SKM-1 (cell line): Measurements from ENCODE around the gene PBX3.
A peak's percentile ranks its signal among the peaks of the same experiment; 100 is the strongest.

Experiments used
- DNase-seq: peaks from one replicate; lab custom pipeline; 2025; ENCODE audit not compliant: unreplicated experiment; lab: John Stamatoyannopoulos, UW

PBX3 gene

DNA sequence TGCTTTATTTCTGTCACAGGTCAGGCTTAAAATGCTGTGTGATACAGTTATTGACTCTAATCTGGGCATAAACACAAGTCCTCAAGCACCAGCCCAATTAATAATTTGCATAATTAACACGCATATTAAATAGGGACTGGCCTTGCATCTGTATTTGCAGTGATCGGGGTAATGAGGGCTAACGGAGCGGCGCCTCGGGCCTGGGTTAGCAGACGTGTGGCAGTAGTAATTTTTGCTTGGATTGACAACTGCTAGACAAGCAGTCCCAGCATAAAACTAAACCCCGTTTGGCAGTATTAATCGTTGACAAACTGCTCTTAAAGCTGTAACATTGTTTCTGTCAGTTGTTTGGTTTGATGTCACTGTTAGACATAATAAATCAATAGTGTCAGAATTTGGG lies 109.2 kb downstream of the PBX3 start:
- no peak for DNase-seq

DNA sequence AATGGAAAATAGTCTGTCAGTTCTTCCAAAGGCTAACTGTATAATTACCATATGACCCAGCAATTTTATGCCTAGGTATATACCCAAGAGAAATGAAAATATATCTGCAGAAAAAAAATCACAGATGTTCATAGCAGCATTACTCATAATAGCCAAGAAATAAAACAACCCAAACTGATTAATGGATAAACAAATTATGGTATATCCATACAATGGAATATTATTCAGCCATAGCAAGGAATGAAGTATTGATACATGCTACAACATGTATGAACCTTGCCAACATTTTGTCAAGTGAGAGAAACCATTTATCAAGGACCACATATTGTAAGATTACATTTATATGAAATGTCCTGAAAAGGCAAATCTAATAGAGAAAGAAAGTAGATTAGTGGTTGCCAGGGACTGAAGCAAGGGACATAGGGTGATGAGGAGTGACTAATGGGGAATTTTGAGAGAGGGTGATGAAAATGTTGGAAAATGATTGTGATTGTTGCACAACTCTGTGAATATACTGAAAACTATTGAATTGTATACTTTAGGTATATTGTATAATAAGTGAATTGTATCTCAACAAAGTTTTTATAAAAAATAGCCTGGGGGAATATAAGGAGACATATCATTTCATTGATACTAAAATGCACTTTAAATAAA lies 114.4 kb downstream of the PBX3 start:
- no peak for DNase-seq

DNA sequence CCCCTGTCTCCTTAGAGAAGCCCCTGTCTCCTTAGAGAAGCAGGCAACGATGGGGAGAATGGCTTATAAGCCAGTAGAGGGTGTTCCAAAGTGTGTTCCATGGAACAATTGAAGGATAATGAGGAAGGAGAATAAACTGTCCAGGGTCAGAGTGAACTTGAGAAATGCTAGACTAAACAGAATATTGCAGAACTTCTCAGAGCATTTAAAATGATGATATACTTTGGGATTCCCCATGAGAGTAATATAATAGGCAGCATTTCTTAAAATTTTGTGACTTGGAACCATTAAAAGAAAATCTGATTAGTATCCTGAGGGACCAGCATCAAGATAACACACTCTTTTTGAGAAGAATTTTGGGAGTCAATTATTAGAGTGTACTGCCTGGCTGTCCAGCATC lies 116.8 kb downstream of the PBX3 start:
- no peak for DNase-seq

DNA sequence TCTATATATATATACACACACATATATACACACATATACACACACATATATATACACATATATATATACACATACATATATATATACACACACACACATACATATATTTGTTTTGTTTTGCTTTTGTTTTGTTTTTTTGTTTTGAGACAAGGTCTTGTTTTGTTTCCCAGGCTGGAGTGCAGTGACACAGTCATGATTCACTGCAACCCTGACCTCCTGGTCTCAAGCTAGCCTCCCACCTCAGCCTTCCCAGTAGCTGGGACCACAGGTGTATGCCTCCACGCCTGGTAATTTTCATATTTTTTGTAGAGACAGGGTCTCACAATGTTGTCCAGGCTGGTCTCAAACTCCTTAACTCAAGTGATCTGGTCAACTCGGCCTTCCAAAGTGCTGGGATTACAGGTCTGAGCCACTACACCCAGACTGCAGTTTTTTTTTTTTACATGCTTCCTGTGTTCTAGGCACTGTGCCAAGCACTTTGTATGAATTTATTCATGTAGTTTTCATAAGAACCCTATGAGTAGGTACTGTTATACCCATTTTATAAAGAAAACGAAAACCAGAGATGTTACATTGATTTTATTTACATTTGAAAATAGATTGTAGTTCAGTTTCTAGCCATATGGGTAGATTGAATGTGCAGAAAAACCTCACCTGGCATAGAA lies 120.7 kb downstream of the PBX3 start:
- DNase-seq: no peak

DNA sequence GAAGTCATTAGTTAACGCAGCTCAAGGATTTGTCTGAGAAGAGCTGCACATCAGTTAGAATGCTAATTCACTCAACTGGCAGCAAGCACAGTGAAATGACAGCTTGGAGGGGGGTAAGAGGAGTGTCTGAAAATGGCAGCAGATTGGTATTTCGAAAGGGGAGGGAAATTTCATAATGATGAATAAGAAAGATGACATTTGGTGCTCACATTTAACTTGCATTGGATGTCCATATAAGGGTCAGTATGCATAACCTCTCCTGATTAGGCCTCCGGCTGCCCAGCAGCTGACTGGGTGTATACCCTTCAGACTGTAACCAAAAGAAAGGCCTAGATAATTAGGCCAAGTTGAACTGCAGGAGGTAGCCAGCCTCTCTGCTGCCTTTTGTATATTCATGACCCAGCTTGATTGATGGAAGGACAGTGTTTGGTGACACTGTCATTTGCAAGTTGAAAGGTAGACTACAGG lies 131.0 kb downstream of the PBX3 start:
- no peak for DNase-seq

DNA sequence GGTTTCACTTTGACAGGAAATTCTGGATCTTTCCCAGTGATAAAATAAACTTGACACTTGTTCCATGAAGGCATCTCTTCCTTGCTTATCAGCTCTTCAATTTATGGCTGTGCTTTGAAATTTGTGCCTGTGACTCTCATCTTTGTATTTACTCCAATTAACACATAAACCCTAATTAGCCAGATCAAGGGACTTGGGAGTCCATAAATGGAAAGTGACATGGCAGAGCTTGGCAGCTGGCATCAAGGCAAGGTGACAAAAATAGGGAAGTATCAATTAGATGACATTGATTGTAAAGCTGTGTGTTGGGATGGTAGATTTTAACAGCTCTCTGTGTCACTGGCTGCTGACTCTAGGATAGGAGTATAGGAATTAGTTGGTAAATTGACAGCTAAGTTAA lies 133.9 kb downstream of the PBX3 start:
- DNase-seq: no peak

DNA sequence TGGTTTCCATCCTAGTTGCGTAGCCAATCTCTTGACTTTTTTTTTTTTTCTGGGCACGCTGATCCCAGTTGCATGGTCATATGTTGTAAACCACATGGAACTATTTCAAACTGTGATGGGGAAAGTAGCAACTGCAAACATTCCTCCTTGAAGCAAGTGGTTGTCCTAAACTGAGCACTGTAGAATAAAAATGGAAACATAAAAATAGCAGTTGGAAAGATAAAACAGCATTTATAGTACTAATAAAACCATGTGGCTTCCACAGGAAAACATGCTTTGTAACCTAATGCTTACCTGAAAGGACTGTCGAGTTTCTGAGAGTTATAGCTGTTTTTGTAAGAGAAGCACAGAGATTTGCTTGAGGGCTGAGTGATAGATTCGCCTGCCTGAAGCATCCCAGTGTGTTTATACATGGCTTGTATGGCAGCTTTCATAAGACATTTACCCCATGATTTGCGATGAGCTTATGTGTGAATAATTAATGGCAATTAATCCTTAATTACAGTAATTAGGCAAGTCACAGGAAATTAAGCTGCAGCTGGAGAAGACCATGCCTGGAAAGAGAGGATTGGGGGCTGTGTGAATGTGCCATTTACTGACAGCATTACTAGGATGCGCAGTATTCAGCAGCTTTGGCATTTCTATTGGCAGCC lies 136.5 kb downstream of the PBX3 start:
- no peak for DNase-seq

DNA sequence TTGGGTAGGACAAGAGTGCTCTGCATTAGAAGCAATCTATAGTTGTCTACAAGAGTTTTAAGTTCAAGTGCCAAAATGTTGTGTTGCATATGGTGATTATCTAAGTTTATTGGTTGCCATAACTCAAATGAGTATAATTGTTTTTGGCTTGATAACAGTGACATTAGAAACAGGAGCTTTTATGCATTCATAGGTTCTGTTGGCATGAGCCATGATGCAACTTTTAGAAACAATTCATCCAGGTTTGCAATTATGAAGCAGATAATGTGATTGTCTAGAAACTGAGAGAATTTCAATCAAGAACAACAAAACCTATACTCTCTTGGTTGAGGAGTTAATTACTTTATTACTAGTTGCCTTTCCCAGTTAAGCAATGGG lies 137.0 kb downstream of the PBX3 start:
- no peak for DNase-seq

DNA sequence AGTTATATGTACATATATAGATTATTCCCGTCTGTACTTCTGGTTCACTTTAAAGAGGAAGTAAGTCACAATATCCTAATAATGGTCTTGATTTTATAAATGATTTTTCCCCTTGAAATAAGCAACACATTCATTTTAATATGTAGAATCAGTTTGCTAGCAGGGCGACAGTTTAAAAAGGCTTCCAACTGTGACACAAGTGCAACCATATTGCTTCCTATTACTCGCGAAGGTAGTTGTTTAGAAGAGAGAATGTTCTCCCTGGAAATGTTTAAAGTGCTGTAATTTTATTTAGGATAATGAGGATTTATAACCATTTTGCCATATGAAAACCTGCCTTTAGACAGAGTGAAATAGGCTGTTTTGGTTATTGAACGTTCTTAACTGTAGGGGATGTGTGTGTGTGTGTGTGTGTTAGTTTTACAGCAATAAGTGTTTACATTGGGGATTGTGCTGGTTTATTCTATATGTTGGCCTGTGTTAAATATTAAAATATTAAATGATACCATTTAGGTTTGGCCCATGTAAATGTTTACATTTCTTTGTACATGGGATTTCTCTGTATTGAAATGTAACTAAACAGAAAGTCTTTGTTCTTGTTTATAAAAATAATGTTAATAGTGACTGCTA lies 138.3 kb downstream of the PBX3 start:
- DNase-seq: no peak

DNA sequence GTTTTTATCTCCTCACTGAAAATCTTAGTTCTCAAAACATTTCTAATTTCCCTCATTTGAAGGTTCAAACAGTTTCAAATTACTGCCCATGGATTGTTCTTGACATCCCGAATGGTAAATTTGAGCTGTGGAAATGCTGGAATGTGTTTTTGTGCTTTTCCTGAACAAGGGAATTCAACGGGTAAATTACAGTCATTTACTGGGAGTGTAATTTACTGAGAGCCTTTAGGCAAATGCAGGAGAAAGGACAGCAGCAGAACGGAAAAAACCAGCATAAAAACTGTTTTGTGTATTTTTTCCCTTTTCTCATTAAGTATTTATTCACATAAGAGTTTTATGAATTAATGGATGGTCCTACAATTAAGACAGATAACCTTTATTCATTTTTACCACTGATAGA lies 139.2 kb downstream of the PBX3 start:
- DNase-seq: no peak

DNA sequence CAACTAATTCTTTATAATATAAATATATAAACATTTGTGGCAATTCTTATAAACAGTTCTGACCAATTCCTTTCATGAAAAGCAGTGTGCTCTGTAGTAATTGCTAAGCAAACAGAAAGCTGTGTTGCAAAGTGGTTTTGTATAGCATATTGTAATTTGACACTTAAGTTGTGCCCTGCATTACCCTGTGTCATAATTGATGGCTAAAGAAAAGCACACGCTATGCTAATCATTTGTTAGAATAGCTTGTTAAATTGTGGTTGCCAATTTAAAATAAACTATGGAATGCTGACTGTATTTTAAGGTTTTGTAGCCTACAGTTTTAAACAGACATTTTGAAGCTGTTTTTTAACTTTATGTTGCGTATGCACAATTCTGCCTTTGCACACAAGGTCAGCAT lies 140.0 kb downstream of the PBX3 start:
- DNase-seq: no peak

DNA sequence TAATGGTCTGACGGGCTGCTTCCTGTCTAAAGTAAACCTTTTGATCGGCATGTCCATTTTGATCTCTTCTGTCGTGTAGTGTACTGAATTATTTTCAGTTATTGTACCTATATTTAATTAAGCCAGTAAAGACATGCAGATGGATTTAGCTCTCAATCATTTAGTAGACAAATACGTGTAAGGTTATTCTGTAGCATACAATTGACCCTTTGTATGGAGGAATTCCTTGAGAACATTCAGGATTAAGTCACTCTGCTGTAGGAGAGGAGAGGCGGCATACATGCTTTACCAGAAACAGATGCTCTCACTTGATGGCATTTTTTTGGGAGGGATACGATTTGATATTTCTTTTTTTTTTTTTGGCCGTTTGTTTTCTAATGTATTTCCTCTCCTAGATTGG lies 141.0 kb downstream of the PBX3 start:
- no peak for DNase-seq

DNA sequence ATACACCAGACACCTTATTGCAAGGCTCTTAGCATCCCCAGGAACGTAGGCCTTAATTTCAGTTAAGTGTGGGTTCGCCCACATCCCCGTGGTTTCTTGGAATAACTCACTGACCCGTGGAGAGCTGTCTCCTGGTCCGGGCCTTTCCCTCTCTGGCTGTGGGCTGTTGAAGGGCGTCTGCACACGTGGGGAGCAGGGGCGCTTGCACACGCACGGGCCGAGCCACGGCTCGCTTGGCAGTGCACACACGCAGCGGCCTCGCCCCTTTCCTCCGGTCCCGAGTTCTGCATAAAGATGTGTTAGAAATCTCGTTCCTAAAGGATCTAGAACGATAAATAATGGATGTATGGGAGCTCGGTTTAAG lies 141.9 kb downstream of the PBX3 start:
- DNase-seq: no peak

DNA sequence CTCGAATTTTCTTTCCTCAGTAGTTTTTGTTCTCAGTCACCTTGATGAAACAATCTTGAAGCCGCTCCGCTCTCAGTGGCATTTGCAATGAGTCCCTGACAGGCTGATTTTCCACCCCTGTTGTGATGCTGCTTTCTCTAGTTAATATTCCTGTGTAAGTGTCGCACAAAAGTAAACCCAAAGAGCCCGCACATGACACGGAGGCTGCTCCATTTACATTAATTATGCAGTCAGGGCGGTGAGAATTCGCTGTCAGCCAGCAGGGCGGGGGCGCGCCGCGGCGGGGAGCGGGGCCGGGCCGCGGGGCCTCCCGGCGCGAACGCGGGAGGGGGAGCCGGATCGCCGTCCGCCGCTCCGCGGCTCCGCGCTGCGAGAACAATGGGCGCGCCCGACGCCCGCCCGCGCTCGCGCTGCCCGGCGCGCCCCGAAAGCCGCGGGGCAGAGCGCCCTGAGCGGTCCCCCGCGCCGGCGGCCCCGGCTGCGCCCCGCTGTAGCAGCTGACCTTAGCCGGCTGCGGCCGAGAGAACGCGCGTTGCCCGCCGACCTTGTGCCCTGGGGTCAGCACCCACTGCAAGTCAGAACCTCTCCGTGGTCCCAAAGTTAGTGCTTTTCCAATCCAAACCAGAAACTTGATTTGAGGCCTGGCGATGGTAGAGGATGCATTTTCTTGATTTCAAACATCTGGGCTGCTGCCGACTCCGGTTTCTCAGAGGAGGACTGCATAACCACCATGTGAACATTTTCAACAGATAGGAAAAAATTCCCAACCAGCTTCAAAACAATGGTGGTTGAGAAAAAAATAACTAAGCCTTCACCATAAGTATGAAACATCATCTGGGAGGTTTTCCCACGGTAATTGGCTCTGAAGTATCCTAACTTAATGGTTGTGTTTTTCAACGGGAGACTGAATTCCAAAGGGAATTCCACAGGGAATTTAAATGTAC lies 142.6 kb downstream of the PBX3 start:
- DNase-seq: peak; percentile 14

DNA sequence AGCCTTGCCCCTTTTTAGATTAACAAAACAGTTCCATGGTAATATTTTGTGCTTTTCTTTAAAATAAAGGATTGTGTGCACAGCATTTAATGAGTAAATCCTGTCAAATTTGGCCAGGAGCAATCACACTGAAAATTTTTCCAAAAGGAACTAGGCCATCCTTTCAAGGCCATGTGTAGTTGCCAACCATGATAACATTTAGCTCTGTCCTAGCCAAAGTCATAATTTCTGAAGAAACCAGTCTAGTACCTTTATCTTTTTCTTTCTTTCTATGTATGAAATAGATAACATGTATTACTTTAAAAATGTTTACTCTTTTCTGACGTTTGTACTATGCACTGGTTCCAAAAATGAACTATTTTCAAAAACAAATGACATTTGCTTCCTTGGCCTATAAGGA lies 143.7 kb downstream of the PBX3 start:
- no peak for DNase-seq

DNA sequence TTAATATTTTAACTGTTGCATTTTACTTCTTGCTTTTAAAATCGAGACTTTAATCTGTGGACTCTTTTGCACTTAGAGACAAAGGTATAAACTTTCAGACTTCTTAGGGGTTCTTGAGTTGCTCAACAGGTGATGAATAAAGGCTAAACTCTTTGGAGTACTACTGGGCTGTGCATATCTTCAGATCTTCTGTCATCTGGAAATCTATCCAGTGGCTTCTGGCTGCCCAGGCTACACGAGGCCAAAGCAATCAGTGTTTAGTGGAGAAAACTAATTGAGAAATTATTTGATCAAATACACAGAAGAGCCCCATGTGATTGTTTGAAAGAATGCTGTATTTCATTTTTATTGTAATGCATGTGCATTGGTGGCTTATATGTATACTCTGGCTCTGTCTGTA lies 146.1 kb downstream of the PBX3 start:
- DNase-seq: no peak

DNA sequence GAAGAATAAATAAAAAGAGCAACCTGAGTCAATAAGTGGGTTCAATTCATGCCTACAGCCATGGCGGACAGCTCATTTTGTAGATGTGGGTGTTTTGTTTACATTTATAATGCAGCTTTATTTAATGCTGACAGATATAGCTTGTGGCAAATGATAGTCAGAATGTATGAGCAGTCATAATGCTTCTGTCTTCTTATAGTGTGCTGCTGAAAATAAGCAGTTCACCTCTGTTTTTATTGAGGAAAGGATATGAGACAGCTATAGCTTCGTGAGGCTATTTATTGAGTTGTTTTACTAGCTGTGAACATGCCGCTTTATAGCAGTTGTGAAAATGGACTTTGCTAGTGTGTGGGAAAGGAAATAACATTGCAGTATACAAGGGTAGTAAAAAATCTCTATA lies 147.4 kb downstream of the PBX3 start:
- DNase-seq: no peak

DNA sequence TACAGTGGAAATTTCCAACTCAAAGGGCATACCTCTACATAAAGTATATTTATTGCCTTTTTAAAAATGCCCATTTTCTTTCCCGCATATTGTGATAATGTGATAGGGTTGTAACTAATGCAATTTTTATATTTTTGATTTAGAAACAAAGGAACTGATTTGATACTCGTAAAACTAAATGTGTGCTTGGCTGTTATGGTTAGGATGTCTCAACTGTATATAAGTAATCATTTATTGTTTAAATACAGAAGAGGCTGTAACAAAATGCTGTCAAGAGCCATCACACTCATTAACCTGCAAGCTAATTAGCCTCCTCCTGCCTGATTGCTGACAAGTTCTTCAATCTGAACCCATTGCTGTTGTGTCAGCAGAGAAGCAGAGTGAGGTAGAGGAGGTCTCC lies 149.2 kb downstream of the PBX3 start:
- DNase-seq: no peak

DNA sequence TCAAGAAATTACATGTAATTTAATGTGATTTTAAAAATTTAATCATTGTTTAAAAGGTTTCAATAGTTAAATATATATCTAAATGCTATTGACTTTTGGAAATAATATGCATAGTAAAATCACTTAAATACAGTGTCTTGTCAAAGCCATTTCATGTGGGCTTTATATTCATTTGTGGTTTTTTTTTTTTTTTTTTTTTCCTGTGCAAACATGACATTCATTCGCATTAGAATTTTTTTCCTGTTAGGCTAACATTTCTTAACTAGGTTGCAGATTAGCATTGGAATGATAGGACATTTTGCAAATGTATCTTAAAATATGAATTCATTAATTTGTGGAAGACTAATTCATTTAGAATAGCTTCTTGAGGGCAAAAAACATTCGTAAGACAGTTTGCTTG lies 149.8 kb downstream of the PBX3 start:
- no peak for DNase-seq

DNA sequence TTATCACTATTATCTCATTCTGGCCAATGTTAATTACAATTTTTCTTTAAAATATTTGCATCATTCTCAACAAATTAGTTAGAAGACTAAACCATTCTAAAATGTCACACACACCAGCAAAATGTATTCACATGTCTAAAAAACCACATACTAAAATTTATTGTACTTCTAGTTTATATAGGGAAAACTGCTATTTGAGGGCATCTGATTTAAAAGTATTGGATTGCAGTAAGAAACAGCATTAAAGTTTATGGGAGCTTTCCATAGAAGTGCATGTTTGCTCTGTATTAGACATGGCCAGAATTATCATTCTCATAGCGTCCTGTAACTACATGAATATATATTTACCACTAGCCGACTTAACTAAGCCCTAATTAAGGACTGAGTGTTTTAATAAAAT lies 150.3 kb downstream of the PBX3 start:
- no peak for DNase-seq

DNA sequence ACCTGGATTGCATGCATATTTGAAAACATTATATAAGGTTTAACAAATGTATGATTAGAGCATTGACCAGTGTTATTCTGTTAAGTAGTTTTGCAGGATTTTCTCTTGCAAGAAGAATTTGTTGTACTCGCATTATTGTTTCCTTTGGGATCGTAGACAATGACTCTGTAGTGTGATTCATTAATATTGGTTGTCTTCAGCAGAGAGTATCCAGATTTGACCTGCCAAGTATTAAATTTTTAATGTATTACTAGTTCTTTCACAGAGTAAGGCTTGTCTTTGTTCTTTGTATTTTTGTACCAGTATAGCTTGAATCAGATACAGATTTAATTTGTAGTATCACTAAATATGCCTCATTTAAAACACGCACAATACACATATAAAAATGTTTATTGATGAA lies 155.0 kb downstream of the PBX3 start:
- no peak for DNase-seq
